ENCODE results near the gene AURKAIP1.

DNA sequence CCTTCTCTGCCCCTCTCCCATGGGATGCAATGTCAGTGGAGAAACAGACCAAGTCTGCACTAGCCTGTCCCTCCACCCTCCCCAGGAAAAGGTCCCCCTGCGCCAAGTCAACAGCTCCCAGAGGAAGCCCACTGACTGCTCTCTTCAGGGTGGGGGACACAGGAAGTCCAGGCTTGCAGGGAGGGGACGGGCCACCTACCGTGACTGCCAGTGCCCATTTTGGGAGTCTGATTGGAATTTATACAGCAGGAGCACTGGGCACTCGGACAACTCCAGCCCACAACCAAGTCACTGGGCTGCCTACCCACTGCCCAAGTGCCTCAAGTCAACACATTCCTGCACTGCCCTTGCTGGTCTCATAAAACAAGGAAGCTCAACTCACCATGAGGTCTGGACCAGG is 18.0 kb upstream of the AURKAIP1 start:
- TF ChIP-seq CTCF (IDR thresholded peaks at IDR 0.05; ENCODE audit: low read depth, low read length) (no peak), POLR2A (IDR thresholded peaks at IDR 0.05; ENCODE audit: extremely low read depth, insufficient read length) (no peak), MYC (IDR thresholded peaks at IDR 0.05; ENCODE audit: low read depth, low read length) (no peak)

Measured in NB4 (cell line).